22Rv1 (cell line): Measurements from ENCODE around the gene HOXA13.

ENCODE experiments used
- ZFX ChIP-seq: fragments of 450-650 bp; IDR thresholded peaks from 2 replicates; pipeline ENCODE4 v1.6.1; 2017; ENCODE audit warnings: antibody characterized with exemption, borderline replicate concordance
- TF ChIP-seq, protein P1 (sequence below): fragments of 450-650 bp; IDR thresholded peaks from 2 replicates; pipeline ENCODE4 v1.5.1; 2017; ENCODE audit warnings: mild to moderate bottlenecking

DNA sequence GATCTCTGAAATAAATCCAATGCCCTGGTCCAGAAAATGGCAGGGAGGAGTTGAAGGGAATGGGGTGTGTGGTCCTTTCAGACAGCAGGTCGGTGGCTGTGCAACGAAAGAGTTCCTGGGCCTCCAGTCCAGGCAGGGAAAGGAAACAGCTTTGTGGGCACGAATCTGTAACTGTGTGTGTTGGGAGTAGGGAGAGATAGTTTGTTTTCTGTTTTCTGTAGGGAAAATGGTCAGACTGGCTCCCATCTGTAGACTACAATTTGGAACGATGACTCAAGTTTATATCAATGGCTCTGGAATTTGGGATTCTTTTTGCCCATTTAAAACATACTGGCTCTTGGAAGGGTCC lies 32.0 kb downstream of the HOXA13 start:
- TF ChIP-seq, protein P1, sequence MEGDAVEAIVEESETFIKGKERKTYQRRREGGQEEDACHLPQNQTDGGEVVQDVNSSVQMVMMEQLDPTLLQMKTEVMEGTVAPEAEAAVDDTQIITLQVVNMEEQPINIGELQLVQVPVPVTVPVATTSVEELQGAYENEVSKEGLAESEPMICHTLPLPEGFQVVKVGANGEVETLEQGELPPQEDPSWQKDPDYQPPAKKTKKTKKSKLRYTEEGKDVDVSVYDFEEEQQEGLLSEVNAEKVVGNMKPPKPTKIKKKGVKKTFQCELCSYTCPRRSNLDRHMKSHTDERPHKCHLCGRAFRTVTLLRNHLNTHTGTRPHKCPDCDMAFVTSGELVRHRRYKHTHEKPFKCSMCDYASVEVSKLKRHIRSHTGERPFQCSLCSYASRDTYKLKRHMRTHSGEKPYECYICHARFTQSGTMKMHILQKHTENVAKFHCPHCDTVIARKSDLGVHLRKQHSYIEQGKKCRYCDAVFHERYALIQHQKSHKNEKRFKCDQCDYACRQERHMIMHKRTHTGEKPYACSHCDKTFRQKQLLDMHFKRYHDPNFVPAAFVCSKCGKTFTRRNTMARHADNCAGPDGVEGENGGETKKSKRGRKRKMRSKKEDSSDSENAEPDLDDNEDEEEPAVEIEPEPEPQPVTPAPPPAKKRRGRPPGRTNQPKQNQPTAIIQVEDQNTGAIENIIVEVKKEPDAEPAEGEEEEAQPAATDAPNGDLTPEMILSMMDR, result no peak
- no peak for TF ChIP-seq ZFX
